HCT116 (cell line): Measurements from ENCODE around the gene NAP1L1. TPM values are rescaled to one million over a fixed set of nuclear protein-coding genes. Genes with fewer than 3 reads are reported as not detected.

Experiments
- ATAC-seq: fragments of 200-7000 bp; cut with Tn5 transposase; 2 replicates; pipeline ENCODE4 v1.9.1; 2020; ENCODE audit warnings: mild to moderate bottlenecking, moderate library complexity
- BruUV-seq: library from RNA; stranded (reverse); fragments of 400-500 nt; replicated peaks from 2 replicates; lab custom pipeline; 2021; lab: Mats Ljungman, UMichigan
- CTCF ChIA-PET: fragments of 300-600 bp; sonication (Branson Sonifier 250); formaldehyde crosslinking; loops from one replicate; lab custom pipeline; 2021; ENCODE audit warnings: antibody characterized with exemption; lab: Charles Lee
- POLR2A ChIA-PET: fragments of 300-600, 350-600 bp; sonication (Branson Sonifier 250); formaldehyde crosslinking; loops from one replicate; lab custom pipeline; 2021; ENCODE audit warnings: antibody characterized with exemption; lab: Charles Lee
- RAD21 ChIA-PET, 2 experiments: fragments of 300-600 bp; sonication (Branson Sonifier 250); formaldehyde crosslinking; loops; one replicate each; lab custom pipeline; 2023; ENCODE audit warnings: low total read pairs in 2 of 2; ENCODE audit not compliant: uncharacterized antibody in 2 of 2, unreplicated experiment in 2 of 2, low non-redundant PET in 1 of 2; lab: Charles Lee
- DNase-seq: peaks from one replicate; pipeline ENCODE4 v3.0.0-alpha.2; 2010; ENCODE audit warnings: low read depth, low spot score
- H2AFZ ChIP-seq: fragments of 200-600 bp; shearing (Covaris generic), sonication (generic); 2 replicates; pipeline ENCODE4 v1.6.1; 2017; ENCODE audit warnings: low read depth, mixed run types, mixed read lengths, antibody characterized with exemption, low read length; ENCODE audit not compliant: poor library complexity, severe bottlenecking
- H3K27ac ChIP-seq: 2 replicates; pipeline ENCODE4 v1.5.1; 2012; ENCODE audit warnings: low read depth, low read length
- H3K27me3 ChIP-seq: fragments of 200-600 bp; sonication (generic); 2 replicates; pipeline ENCODE4 v1.6.1; 2016; ENCODE audit warnings: mixed run types, low read length, mixed read lengths; ENCODE audit not compliant: insufficient read depth
- H3K36me3 ChIP-seq, 2 experiments: fragments of 200-500 bp in 1 of 2; fragments of 200-600 bp in 1 of 2; sonication (Bioruptor generic) in 1 of 2; sonication (generic) in 1 of 2; 2 replicates each; pipeline versions ENCODE4 v1.5.1 to v1.6.1; 2014 to 2016; ENCODE audit warnings: low read length in 2 of 2, inconsistent platforms in 1 of 2, mixed read lengths in 1 of 2, mixed run types in 1 of 2; ENCODE audit not compliant: insufficient read depth in 2 of 2, control insufficient read depth in 1 of 2
- H3K4me1 ChIP-seq, 2 experiments: fragments of 200-600 bp in 1 of 2; sonication (generic) in 1 of 2; 2 replicates each; pipeline versions ENCODE4 v1.5.1 to v1.6.1; 2012 to 2017; ENCODE audit warnings: low read length in 2 of 2, inconsistent platforms in 1 of 2, mild to moderate bottlenecking in 1 of 2, mixed read lengths in 1 of 2, mixed run types in 1 of 2, moderate library complexity in 1 of 2; ENCODE audit not compliant: insufficient read depth in 2 of 2, control insufficient read depth in 1 of 2
- H3K4me2 ChIP-seq: fragments of 200-600 bp; sonication (generic); 2 replicates; pipeline ENCODE4 v1.6.1; 2017; ENCODE audit warnings: mixed run types, low read length, mixed read lengths
- H3K4me3 ChIP-seq, 2 experiments: fragments of 200-600 bp in 1 of 2; sonication (generic) in 1 of 2; replicated peaks in 1 of 2; 2 replicates each; pipeline ENCODE4 v1.5.1; 2011 to 2016; ENCODE audit warnings: low read length in 2 of 2, control low read depth in 1 of 2, low read depth in 1 of 2, mild to moderate bottlenecking in 1 of 2, mixed read lengths in 1 of 2, mixed run types in 1 of 2
- H3K79me2 ChIP-seq: fragments of 200-600 bp; sonication (generic); 2 replicates; pipeline ENCODE4 v1.6.1; 2017; ENCODE audit warnings: mild to moderate bottlenecking, mixed run types, low read length, moderate library complexity, mixed read lengths; ENCODE audit not compliant: insufficient read depth
- H3K9ac ChIP-seq: fragments of 200-600 bp; sonication (generic); 2 replicates; pipeline ENCODE4 v1.6.1; 2016; ENCODE audit warnings: low read length, mixed read lengths
- H3K9me2 ChIP-seq: fragments of 200-600 bp; sonication (generic), shearing (Covaris generic); 2 replicates; pipeline ENCODE4 v1.6.1; 2017; ENCODE audit warnings: mixed run types, mild to moderate bottlenecking, moderate library complexity; ENCODE audit not compliant: insufficient read depth
- H3K9me3 ChIP-seq, 2 experiments: fragments of 200-500 bp in 1 of 2; fragments of 200-600 bp in 1 of 2; sonication (Bioruptor generic) in 1 of 2; sonication (generic) in 1 of 2; 2 replicates each; pipeline ENCODE4 v1.6.1; 2014 to 2017; ENCODE audit warnings: low read length in 2 of 2, mixed read lengths in 2 of 2, inconsistent platforms in 1 of 2, low read depth in 1 of 2, mild to moderate bottlenecking in 1 of 2, mixed run types in 1 of 2, moderate library complexity in 1 of 2; ENCODE audit not compliant: control insufficient read depth in 1 of 2, insufficient read depth in 1 of 2
- H4K20me1 ChIP-seq: fragments of 200-600 bp; sonication (generic), shearing (Covaris generic); 2 replicates; pipeline ENCODE4 v1.6.1; 2017; ENCODE audit warnings: mixed run types, mild to moderate bottlenecking, moderate library complexity; ENCODE audit not compliant: insufficient read depth
- CEBPB ChIP-seq: IDR thresholded peaks from 2 replicates; pipeline ENCODE4 v1.6.1; 2012; ENCODE audit warnings: low read depth
- EGR1 ChIP-seq: IDR thresholded peaks from 2 replicates; pipeline ENCODE4 v1.6.1; 2012; ENCODE audit warnings: low read depth
- ELF1 ChIP-seq: IDR thresholded peaks from 2 replicates; pipeline ENCODE4 v1.6.1; 2012; ENCODE audit warnings: low read depth, borderline replicate concordance
- EZH2 ChIP-seq: fragments of 200-600 bp; sonication (generic); IDR thresholded peaks from 2 replicates; pipeline ENCODE4 v1.6.1; 2017; ENCODE audit warnings: antibody characterized with exemption, mixed run types
- EZH2phosphoT487 ChIP-seq: fragments of 200-600 bp; IDR thresholded peaks from 2 replicates; pipeline ENCODE4 v1.6.1; 2018; ENCODE audit warnings: antibody characterized with exemption, borderline replicate concordance
- FOSL1 ChIP-seq: IDR thresholded peaks from 2 replicates; pipeline ENCODE4 v1.6.1; 2012; ENCODE audit warnings: low read depth
- JUND ChIP-seq: IDR thresholded peaks from 2 replicates; pipeline ENCODE4 v1.6.1; 2012
- POLR2AphosphoS5 ChIP-seq: IDR thresholded peaks from 2 replicates; pipeline ENCODE4 v1.6.1; 2011; ENCODE audit warnings: mild to moderate bottlenecking, low read depth, low read length, moderate library complexity
- RAD21 ChIP-seq: IDR thresholded peaks from 2 replicates; pipeline ENCODE4 v1.6.1; 2012; ENCODE audit warnings: low read depth, mild to moderate bottlenecking
- SIN3A ChIP-seq: IDR thresholded peaks from 2 replicates; pipeline ENCODE4 v1.6.1; 2012; ENCODE audit warnings: low read depth
- TCF7L2 ChIP-seq: IDR thresholded peaks from 2 replicates; pipeline ENCODE4 v1.7.0; 2011; ENCODE audit warnings: borderline replicate concordance, inconsistent platforms; ENCODE audit not compliant: insufficient read depth, insufficient read length; ENCODE audit errors: extremely low read depth
- YY1 ChIP-seq: IDR thresholded peaks from 2 replicates; pipeline ENCODE4 v1.6.1; 2011; ENCODE audit warnings: low read length, low read depth, moderate library complexity, mild to moderate bottlenecking; ENCODE audit not compliant: insufficient replicate concordance; ENCODE audit errors: extremely low read depth
- ZFX ChIP-seq: fragments of 450-650 bp; IDR thresholded peaks from 2 replicates; pipeline ENCODE4 v1.6.1; 2017
- intact Hi-C: fragments of 100-400 bp; cut with micrococcal nuclease; formaldehyde crosslinking; loops from 2 replicates; pipeline ENCODE4 v1.10.0; 2022
- total RNA-seq: library from RNA; stranded (reverse); gene quantifications from one replicate; pipeline ENCODE4 v1.2.1, GENCODE V29; 2021; ENCODE audit not compliant: unreplicated experiment
- TF ChIP-seq, protein P1 (sequence below): IDR thresholded peaks from 2 replicates; pipeline ENCODE4 v1.6.1; 2012; ENCODE audit warnings: low read depth
- TF ChIP-seq, protein P2 (sequence below), 3 experiments: fragments of 200-600 bp in 1 of 3; sonication (generic) in 1 of 3; IDR thresholded peaks in 2 of 3; conservative IDR thresholded peaks in 1 of 3; 2 replicates each; pipeline ENCODE4 v1.5.1; 2012 to 2017; ENCODE audit warnings: low read depth in 2 of 3, low read length in 2 of 3, antibody characterized with exemption in 1 of 3, borderline replicate concordance in 1 of 3, control low read depth in 1 of 3, mild to moderate bottlenecking in 1 of 3, mixed read lengths in 1 of 3, mixed run types in 1 of 3, moderate library complexity in 1 of 3; ENCODE audit not compliant: insufficient read depth in 1 of 3
- TF ChIP-seq, protein P3 (sequence below): IDR thresholded peaks from 2 replicates; pipeline ENCODE4 v1.6.1; 2012

The NAP1L1 gene
- total RNA-seq, 1 experiment from 2014 or later, result 531 TPM

DNA sequence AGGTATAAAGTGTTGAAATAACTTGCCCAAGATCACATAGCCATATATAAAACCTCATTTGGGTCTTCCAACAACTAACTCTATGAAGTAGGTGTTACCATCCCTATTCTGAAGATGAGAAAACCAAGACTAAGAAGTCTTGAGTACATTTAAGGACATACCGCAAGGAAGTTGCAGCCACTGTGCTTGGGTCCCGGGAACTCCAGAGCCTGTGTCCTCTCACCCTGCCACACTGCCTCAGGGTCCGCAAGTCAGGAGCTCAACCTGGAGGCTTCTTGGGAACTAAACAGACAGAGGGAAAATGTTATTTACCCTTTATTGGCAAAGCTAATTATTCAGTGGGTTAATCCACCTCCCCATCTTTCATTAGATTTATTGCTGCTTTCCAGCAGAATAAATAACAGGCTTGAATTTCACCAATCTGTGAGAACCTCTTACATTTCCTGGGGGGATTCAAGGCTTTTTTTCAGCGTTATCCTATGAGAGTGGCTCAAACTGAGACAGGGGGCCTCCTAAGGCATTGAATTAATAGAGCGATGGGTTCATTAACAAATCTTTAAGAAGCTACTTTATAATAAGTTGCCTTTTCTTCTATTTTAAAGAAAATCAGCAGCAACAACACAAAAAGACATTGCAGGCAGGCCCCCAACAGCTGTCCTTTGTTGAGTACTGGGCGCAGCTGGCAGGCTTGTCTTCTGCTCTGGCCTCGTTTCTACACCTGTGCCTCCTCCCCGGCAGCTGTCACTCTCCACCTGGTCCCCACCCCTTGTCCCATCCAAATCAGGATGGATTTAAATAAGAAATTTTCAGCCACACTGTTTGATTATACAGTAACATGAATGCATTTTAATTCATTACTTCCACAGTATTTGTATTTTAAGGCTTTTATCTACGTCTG lies 78.2 kb downstream of the NAP1L1 start (continued):
- TF ChIP-seq SIN3A (no peak), YY1 (no peak), EZH2 (no peak), CEBPB (no peak)
- TF ChIP-seq, all 23 proteins: peak for 0

DNA sequence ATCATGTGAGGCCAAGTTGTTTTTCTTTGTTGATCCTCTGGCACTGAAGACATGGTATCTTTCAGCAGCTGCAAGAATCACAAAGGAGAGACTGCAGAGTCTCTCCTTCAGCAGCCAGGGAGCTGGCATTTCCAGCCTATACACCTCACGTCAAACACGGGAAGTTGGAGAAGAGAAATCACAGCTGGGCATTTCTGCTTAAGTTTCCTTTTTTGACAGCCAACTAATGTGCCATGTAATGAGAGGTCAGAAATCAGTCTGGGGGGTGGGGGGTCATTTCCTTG lies 81.2 kb downstream of the NAP1L1 start:
- H3K9me3 ChIP-seq, result no peaks in the 10 kb centered on the region; a peak in 1 of 4 replicates
- H3K9ac ChIP-seq, result no peak overlapping the region
- H3K9me2 ChIP-seq, result no peaks in the 10 kb centered on the region
- no peaks in the 10 kb centered on the region for H4K20me1 ChIP-seq
- TF ChIP-seq EZH2phosphoT487 (no peak), SIN3A (no peak), CEBPB (no peak), POLR2AphosphoS5 (no peak), JUND (no peak), ZFX (no peak), TCF7L2 (no peak), ELF1 (no peak), EGR1 (no peak), FOSL1 (no peak), RAD21 (no peak), YY1 (no peak)
- TF ChIP-seq, protein P1, sequence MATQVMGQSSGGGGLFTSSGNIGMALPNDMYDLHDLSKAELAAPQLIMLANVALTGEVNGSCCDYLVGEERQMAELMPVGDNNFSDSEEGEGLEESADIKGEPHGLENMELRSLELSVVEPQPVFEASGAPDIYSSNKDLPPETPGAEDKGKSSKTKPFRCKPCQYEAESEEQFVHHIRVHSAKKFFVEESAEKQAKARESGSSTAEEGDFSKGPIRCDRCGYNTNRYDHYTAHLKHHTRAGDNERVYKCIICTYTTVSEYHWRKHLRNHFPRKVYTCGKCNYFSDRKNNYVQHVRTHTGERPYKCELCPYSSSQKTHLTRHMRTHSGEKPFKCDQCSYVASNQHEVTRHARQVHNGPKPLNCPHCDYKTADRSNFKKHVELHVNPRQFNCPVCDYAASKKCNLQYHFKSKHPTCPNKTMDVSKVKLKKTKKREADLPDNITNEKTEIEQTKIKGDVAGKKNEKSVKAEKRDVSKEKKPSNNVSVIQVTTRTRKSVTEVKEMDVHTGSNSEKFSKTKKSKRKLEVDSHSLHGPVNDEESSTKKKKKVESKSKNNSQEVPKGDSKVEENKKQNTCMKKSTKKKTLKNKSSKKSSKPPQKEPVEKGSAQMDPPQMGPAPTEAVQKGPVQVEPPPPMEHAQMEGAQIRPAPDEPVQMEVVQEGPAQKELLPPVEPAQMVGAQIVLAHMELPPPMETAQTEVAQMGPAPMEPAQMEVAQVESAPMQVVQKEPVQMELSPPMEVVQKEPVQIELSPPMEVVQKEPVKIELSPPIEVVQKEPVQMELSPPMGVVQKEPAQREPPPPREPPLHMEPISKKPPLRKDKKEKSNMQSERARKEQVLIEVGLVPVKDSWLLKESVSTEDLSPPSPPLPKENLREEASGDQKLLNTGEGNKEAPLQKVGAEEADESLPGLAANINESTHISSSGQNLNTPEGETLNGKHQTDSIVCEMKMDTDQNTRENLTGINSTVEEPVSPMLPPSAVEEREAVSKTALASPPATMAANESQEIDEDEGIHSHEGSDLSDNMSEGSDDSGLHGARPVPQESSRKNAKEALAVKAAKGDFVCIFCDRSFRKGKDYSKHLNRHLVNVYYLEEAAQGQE, result no peak
- TF ChIP-seq, protein P2, sequence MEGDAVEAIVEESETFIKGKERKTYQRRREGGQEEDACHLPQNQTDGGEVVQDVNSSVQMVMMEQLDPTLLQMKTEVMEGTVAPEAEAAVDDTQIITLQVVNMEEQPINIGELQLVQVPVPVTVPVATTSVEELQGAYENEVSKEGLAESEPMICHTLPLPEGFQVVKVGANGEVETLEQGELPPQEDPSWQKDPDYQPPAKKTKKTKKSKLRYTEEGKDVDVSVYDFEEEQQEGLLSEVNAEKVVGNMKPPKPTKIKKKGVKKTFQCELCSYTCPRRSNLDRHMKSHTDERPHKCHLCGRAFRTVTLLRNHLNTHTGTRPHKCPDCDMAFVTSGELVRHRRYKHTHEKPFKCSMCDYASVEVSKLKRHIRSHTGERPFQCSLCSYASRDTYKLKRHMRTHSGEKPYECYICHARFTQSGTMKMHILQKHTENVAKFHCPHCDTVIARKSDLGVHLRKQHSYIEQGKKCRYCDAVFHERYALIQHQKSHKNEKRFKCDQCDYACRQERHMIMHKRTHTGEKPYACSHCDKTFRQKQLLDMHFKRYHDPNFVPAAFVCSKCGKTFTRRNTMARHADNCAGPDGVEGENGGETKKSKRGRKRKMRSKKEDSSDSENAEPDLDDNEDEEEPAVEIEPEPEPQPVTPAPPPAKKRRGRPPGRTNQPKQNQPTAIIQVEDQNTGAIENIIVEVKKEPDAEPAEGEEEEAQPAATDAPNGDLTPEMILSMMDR (IDR thresholded peaks at IDR 0.05 in 2 of 3, conservative IDR thresholded peaks at IDR 0.05 in 1 of 3; ENCODE audit: borderline replicate concordance in 1 of 3, insufficient read depth in 1 of 3, low read depth in 2 of 3, low read length in 2 of 3), result no peak
- TF ChIP-seq, protein P3, sequence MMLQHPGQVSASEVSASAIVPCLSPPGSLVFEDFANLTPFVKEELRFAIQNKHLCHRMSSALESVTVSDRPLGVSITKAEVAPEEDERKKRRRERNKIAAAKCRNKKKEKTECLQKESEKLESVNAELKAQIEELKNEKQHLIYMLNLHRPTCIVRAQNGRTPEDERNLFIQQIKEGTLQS, result no peak
- CTCF ChIA-PET, result no interaction called here
- no peak overlapping the region for H3K4me2 ChIP-seq
- H3K4me3 ChIP-seq, result no peak overlapping the region
- H3K36me3 ChIP-seq, result no peaks in the 10 kb centered on the region
- no peaks in the 10 kb centered on the region for H3K79me2 ChIP-seq
- H3K4me1 ChIP-seq, result peaks cover 7 to 15% of the 10 kb centered on the region in 2 experiments
- intact Hi-C loops, result no loop called here
- no TSS peak for BruUV-seq
- RAD21 ChIA-PET, result no interaction called here
- POLR2A ChIA-PET, result no interaction called here
- ATAC-seq (no peak), DNase-seq (no peak)
- no peak overlapping the region for H3K27ac ChIP-seq
- H2AFZ ChIP-seq, result no peak overlapping the region
- no peaks in the 10 kb centered on the region for H3K27me3 ChIP-seq
